Progenitor cell of endocrine pancreas (in vitro differentiated cells): ENCODE data around the gene PARD6B. TPM values are rescaled to one million over a fixed set of nuclear protein-coding genes. Genes with fewer than 3 reads are reported as not detected.
"Not testable (repeated sequence)": the region's sequence is repeated elsewhere in the genome, so short reads cannot be mapped to it uniquely, and the experiment has no call there.

Experiments used
- DNase-seq: peaks from one replicate; pipeline ENCODE4 v3.0.0; 2021; ENCODE audit warnings: low spot score; ENCODE audit not compliant: unreplicated experiment
- H3K27ac Mint-ChIP-seq: 2 replicates; pipeline ENCODE4 v1.8.0; 2021; ENCODE audit warnings: mild to moderate bottlenecking, moderate library complexity, mixed read lengths
- H3K27me3 Mint-ChIP-seq: 2 replicates; pipeline ENCODE4 v1.8.0; 2021; ENCODE audit warnings: mixed read lengths
- H3K36me3 Mint-ChIP-seq: 2 replicates; pipeline ENCODE4 v1.8.0; 2022; ENCODE audit warnings: mixed read lengths; ENCODE audit not compliant: insufficient read depth
- H3K4me1 Mint-ChIP-seq: 2 replicates; pipeline ENCODE4 v1.8.0; 2021; ENCODE audit warnings: low read depth, mixed read lengths
- H3K4me3 Mint-ChIP-seq: 2 replicates; pipeline ENCODE4 v1.8.0; 2021; ENCODE audit warnings: low read depth, mild to moderate bottlenecking, moderate library complexity, mixed read lengths
- H3K9me3 Mint-ChIP-seq: 2 replicates; pipeline ENCODE4 v1.8.0; 2021; ENCODE audit warnings: low read depth, mixed read lengths
- CTCF ChIP-seq: fragments of 200-600 bp; sonication (generic); IDR thresholded peaks from one replicate; pipeline ENCODE4 v1.5.0; 2021; ENCODE audit warnings: antibody characterized with exemption, mild to moderate bottlenecking; ENCODE audit not compliant: unreplicated experiment
- total RNA-seq: library from RNA; stranded (reverse); gene quantifications from 2 replicates; pipeline ENCODE4 v1.2.1, GENCODE V29; 2021

The PARD6B gene
- total RNA-seq, 1 donor from 2014 or later = 29.7 TPM

- no peaks in the 10 kb centered on the region for H3K9me3 Mint-ChIP-seq
- no peaks in the 10 kb centered on the region for H3K36me3 Mint-ChIP-seq
- no peak for DNase-seq
- TF ChIP-seq CTCF = no peak
- peaks cover 4% of the 10 kb centered on the region for H3K27me3 Mint-ChIP-seq
- H3K4me1 Mint-ChIP-seq = peaks cover 4% of the 10 kb centered on the region
- H3K27ac Mint-ChIP-seq = no peak overlapping the region
- no peak overlapping the region for H3K4me3 Mint-ChIP-seq
These were observed 21.8 kb upstream of the PARD6B start for GRCh38 chr20:50709636-50709973.

GRCh38 chr20:50710492-50711063, 20.8 kb upstream of the PARD6B start:
- H3K27ac Mint-ChIP-seq = no peak overlapping the region
- no peaks in the 10 kb centered on the region for H3K9me3 Mint-ChIP-seq
- H3K36me3 Mint-ChIP-seq = no peaks in the 10 kb centered on the region
- H3K27me3 Mint-ChIP-seq = peaks cover 4% of the 10 kb centered on the region
- TF ChIP-seq CTCF = no peak
- no peak overlapping the region for H3K4me3 Mint-ChIP-seq
- no peak for DNase-seq
- peaks cover 4% of the 10 kb centered on the region for H3K4me1 Mint-ChIP-seq

GRCh38 chr20:50711113-50711825, 20.1 kb upstream of the PARD6B start:
- no peak for DNase-seq
- H3K9me3 Mint-ChIP-seq = no peaks in the 10 kb centered on the region
- H3K4me1 Mint-ChIP-seq = peaks cover 4% of the 10 kb centered on the region
- no peak for TF ChIP-seq CTCF
- no peak overlapping the region for H3K27ac Mint-ChIP-seq
- H3K36me3 Mint-ChIP-seq = no peaks in the 10 kb centered on the region
- peaks cover 4% of the 10 kb centered on the region for H3K27me3 Mint-ChIP-seq
- H3K4me3 Mint-ChIP-seq = no peak overlapping the region

- H3K9me3 Mint-ChIP-seq = no peaks in the 10 kb centered on the region
- H3K27ac Mint-ChIP-seq = no peak overlapping the region
- H3K27me3 Mint-ChIP-seq = peaks cover 4% of the 10 kb centered on the region
- H3K4me3 Mint-ChIP-seq = no peak overlapping the region
- TF ChIP-seq CTCF = no peak
- H3K36me3 Mint-ChIP-seq = no peaks in the 10 kb centered on the region
- H3K4me1 Mint-ChIP-seq = peaks cover 4% of the 10 kb centered on the region
- DNase-seq = no peak
These were observed 18.4 kb upstream of the PARD6B start for GRCh38 chr20:50712771-50713656.

- peak; percentile 35 for TF ChIP-seq CTCF
- H3K9me3 Mint-ChIP-seq = no peaks in the 10 kb centered on the region
- peaks cover 4% of the 10 kb centered on the region for H3K27me3 Mint-ChIP-seq
- no peaks in the 10 kb centered on the region for H3K36me3 Mint-ChIP-seq
- peak overlapping the region; percentile 65 for H3K27ac Mint-ChIP-seq
- DNase-seq = no peak
- peaks cover 4% of the 10 kb centered on the region for H3K4me1 Mint-ChIP-seq
- H3K4me3 Mint-ChIP-seq = no peak overlapping the region
These were observed 17.7 kb upstream of the PARD6B start for GRCh38 chr20:50713657-50714101.

- not testable (repeated sequence) for H3K4me1 Mint-ChIP-seq, H3K9me3 Mint-ChIP-seq, H3K27me3 Mint-ChIP-seq, DNase-seq, H3K27ac Mint-ChIP-seq, H3K36me3 Mint-ChIP-seq, H3K4me3 Mint-ChIP-seq
These were observed 17.0 kb upstream of the PARD6B start for GRCh38 chr20:50714426-50714825.
